Left lobe of liver (tissue), 2 donors: ENCODE measurements around the gene SMAD9. TPM values are rescaled to one million over a fixed set of nuclear protein-coding genes. Genes with fewer than 3 reads are reported as not detected.
A peak's percentile ranks its signal among the peaks of the same experiment; 100 is the strongest.
"Not testable (repeated sequence)": the region's sequence is repeated elsewhere in the genome, so short reads cannot be mapped to it uniquely, and the experiment has no call there.

Experiments used
- ATAC-seq: fragments of 200-7000 bp; cut with Tn5 transposase; one replicate; pipeline ENCODE4 v1.9.1; 2020; ENCODE audit warnings: mild to moderate bottlenecking, moderate library complexity
- DNase-seq: peaks from one replicate; pipeline ENCODE4 v3.0.0-alpha.2; 2020; ENCODE audit warnings: low spot score
- total RNA-seq: library from RNA; stranded (reverse); gene quantifications from one replicate; pipeline ENCODE4 v1.2.1, GENCODE V29; 2021
- donor health status: DM: no; HTN: no; CAD: no; lungs with moderate emphysema.
- donor health status: DM: no; HTN: yes; CAD: no.

SMAD9 gene
- total RNA-seq, 1 donor from 2014 or later: 0.70 TPM

GRCh38 chr13:36912369-36912768 lies 7.7 kb downstream of the SMAD9 start:
- DNase-seq (no peak), ATAC-seq (no peak)

GRCh38 chr13:36910545-36910944 lies 9.5 kb downstream of the SMAD9 start:
- ATAC-seq (no peak), DNase-seq (no peak)

- no peak for DNase-seq
- no peak for ATAC-seq
Observed at GRCh38 chr13:36907821-36908220, 12.2 kb downstream of the SMAD9 start.

GRCh38 chr13:36907266-36907665 lies 12.8 kb downstream of the SMAD9 start:
- DNase-seq: no peak
- no peak for ATAC-seq

- no peak for ATAC-seq
- no peak for DNase-seq
Observed at GRCh38 chr13:36905944-36906343, 14.1 kb downstream of the SMAD9 start.

- ATAC-seq (peak; percentile 64), DNase-seq (no peak)
Observed at GRCh38 chr13:36903925-36904595, 16.0 kb downstream of the SMAD9 start.

GRCh38 chr13:36897054-36897616 lies 22.9 kb downstream of the SMAD9 start:
- ATAC-seq: no peak
- no peak for DNase-seq

- DNase-seq (no peak), ATAC-seq (no peak)
Observed at GRCh38 chr13:36891752-36892151, 28.3 kb downstream of the SMAD9 start.

GRCh38 chr13:36888645-36889044 lies 31.4 kb downstream of the SMAD9 start:
- no peak for ATAC-seq
- no peak for DNase-seq

GRCh38 chr13:36887758-36888521 lies 32.1 kb downstream of the SMAD9 start:
- no peak for ATAC-seq

GRCh38 chr13:36885901-36886300 lies 34.1 kb downstream of the SMAD9 start:
- DNase-seq (no peak), ATAC-seq (no peak)

More at GRCh38 chr13:36887758-36888521, 32.1 kb downstream of the SMAD9 start:
- DNase-seq: no peak

- ATAC-seq (no peak), DNase-seq (no peak)
Observed at GRCh38 chr13:36884235-36884634, 35.8 kb downstream of the SMAD9 start.

GRCh38 chr13:36883824-36884223 lies 36.2 kb downstream of the SMAD9 start:
- ATAC-seq (no peak), DNase-seq (no peak)

- DNase-seq, ATAC-seq: not testable (repeated sequence)
Observed at GRCh38 chr13:36883392-36883791, 36.6 kb downstream of the SMAD9 start.

- ATAC-seq (no peak), DNase-seq (no peak)
Observed at GRCh38 chr13:36882829-36883390, 37.1 kb downstream of the SMAD9 start.

GRCh38 chr13:36880961-36881360 lies 39.1 kb downstream of the SMAD9 start:
- no peak for DNase-seq
- ATAC-seq: no peak

- no peak for DNase-seq
- no peak for ATAC-seq
Observed at GRCh38 chr13:36879218-36879938, 40.7 kb downstream of the SMAD9 start.

- DNase-seq (no peak), ATAC-seq (no peak)
Observed at GRCh38 chr13:36875961-36876360, 44.1 kb downstream of the SMAD9 start.

GRCh38 chr13:36875431-36875830 lies 44.6 kb downstream of the SMAD9 start:
- DNase-seq: no peak

GRCh38 chr13:36872621-36873020 lies 47.4 kb downstream of the SMAD9 start:
- ATAC-seq (no peak), DNase-seq (no peak)

More at GRCh38 chr13:36875431-36875830, 44.6 kb downstream of the SMAD9 start:
- ATAC-seq: no peak
